Ectodermal cell (in vitro differentiated cells): Measurements from ENCODE around the gene MYO5B.

Experiments used
- H3K27ac ChIP-seq: 2 replicates; pipeline ENCODE4 v1.7.0; 2013; ENCODE audit warnings: mild to moderate bottlenecking, low read depth, low read length; ENCODE audit not compliant: insufficient read depth, poor library complexity, severe bottlenecking
- H3K27me3 ChIP-seq: 2 replicates; pipeline ENCODE4 v1.7.0; 2013; ENCODE audit warnings: mild to moderate bottlenecking, low read length; ENCODE audit not compliant: insufficient read depth, control insufficient read depth, poor library complexity, severe bottlenecking
- H3K36me3 ChIP-seq: one replicate; pipeline ENCODE4 v1.7.0; 2013; ENCODE audit warnings: low read length; ENCODE audit not compliant: control insufficient read depth, insufficient read depth
- H3K4me1 ChIP-seq: one replicate; pipeline ENCODE4 v1.7.0; 2013; ENCODE audit warnings: low read length; ENCODE audit not compliant: control insufficient read depth, insufficient read depth
- H3K4me3 ChIP-seq: 2 replicates; pipeline ENCODE4 v1.7.0; 2013; ENCODE audit warnings: low read depth, low read length, control low read depth; ENCODE audit not compliant: insufficient read depth
- H3K9me3 ChIP-seq: 2 replicates; pipeline ENCODE4 v1.7.0; 2013; ENCODE audit warnings: mild to moderate bottlenecking, low read length, moderate library complexity; ENCODE audit not compliant: control insufficient read depth
- WGBS, 2 experiments: methylation state at CpG; one replicate each; pipeline ENCODE4 v1.1.7; 2013; ENCODE audit warnings: missing lambda C conversion rate in 2 of 2; 5-methylcytosine and 5-hydroxymethylcytosine counted together

The MYO5B gene

GRCh38 chr18:49874238-49874637 lies 320.7 kb downstream of the MYO5B start:
- no peak overlapping the region for H3K27ac ChIP-seq
- 98 to 100% methylated on average over 2 of the region's 2 CpGs for WGBS, 2 experiments
- no peaks in the 10 kb centered on the region for H3K4me1 ChIP-seq
- H3K4me3 ChIP-seq: no peak overlapping the region
- no peaks in the 10 kb centered on the region for H3K36me3 ChIP-seq
- no peaks in the 10 kb centered on the region for H3K27me3 ChIP-seq
- no peaks in the 10 kb centered on the region for H3K9me3 ChIP-seq

GRCh38 chr18:49869354-49869753 lies 325.6 kb downstream of the MYO5B start:
- WGBS, 2 experiments: 68 to 72% methylated on average over 6 of the region's 6 CpGs
- Histone ChIP-seq H3K27me3 (no peaks in the 10 kb centered on the region), H3K9me3 (no peaks in the 10 kb centered on the region), H3K36me3 (no peaks in the 10 kb centered on the region), H3K4me3 (no peak overlapping the region), H3K27ac (no peak overlapping the region), H3K4me1 (no peaks in the 10 kb centered on the region)

DNA sequence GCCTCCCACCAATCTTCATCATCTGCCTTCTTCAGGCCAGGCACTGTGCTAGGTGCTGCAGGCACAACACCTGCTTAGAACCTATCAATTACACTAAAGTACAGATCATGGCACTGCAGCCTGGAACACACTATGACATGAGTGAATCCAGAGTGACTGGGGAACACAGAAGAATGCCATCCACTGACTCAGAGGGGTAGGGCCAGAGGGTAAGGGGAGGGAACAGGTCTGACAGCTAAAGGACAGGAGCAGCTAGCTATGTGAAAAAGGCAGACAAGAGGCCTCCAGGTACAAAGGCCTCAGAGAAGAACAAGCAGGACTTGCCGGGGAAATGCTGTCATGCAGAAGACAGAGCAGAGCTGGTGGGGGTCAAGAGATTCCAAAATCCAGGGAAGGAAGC lies 328.3 kb downstream of the MYO5B start:
- H3K27me3 ChIP-seq: no peaks in the 10 kb centered on the region
- H3K4me1 ChIP-seq: no peaks in the 10 kb centered on the region
- 92 to 93% methylated on average over 1 of the region's 1 CpG for WGBS, 2 experiments
- H3K9me3 ChIP-seq: no peaks in the 10 kb centered on the region
- no peaks in the 10 kb centered on the region for H3K36me3 ChIP-seq
- no peak overlapping the region for H3K27ac ChIP-seq
- no peak overlapping the region for H3K4me3 ChIP-seq

GRCh38 chr18:49865401-49865800 lies 329.5 kb downstream of the MYO5B start:
- Histone ChIP-seq H3K4me1 (no peaks in the 10 kb centered on the region), H3K27me3 (no peaks in the 10 kb centered on the region), H3K4me3 (no peak overlapping the region), H3K27ac (no peak overlapping the region), H3K9me3 (no peaks in the 10 kb centered on the region), H3K36me3 (no peaks in the 10 kb centered on the region)
- WGBS, 2 experiments: 89 to 94% methylated on average over 2 of the region's 2 CpGs

GRCh38 chr18:49863769-49864621 lies 331.0 kb downstream of the MYO5B start:
- Histone ChIP-seq H3K4me3 (no peak overlapping the region), H3K27me3 (no peaks in the 10 kb centered on the region), H3K9me3 (no peaks in the 10 kb centered on the region), H3K27ac (no peak overlapping the region), H3K4me1 (no peaks in the 10 kb centered on the region), H3K36me3 (no peaks in the 10 kb centered on the region)
- WGBS, 2 experiments: 92 to 94% methylated on average over 26 of the region's 26 CpGs

DNA sequence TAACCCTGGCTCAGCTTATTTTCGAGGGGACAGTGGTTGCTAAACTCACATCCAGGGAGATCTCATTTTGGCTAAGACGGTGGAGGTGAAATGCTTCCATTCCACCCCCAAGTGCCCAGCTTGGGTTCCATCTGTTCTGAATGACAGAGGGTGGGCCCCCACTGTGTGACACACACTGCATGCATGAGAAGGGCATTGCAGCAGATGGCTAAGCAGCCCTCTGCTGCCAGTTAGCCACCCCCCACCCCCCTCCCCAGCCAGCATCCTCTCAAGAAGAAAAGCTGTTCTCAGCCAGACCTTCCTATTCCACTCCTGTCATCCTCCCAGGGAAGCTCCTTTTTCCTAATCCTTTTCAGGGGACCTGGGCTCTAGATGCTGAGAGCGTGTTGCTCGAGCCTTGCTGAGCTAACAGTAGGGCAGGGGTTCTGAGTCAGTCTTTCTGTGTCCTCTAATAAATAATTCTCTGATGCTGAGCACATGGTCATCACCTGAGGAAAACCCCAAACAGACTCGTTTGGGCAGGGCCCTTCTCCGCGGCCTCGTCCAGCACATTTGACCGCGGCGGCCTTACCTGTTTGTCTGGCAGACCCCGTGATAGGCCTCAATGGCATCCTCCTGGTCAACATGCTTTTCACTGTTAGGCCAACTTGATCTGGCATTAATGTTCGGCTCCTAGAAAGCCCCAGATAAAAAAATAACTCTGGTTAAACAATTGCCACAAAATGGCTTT lies 332.1 kb downstream of the MYO5B start:
- H3K27ac ChIP-seq: no peak overlapping the region
- 79 to 82% methylated on average over 13 of the region's 13 CpGs for WGBS, 2 experiments
- H3K36me3 ChIP-seq: no peaks in the 10 kb centered on the region
- no peaks in the 10 kb centered on the region for H3K4me1 ChIP-seq
- H3K4me3 ChIP-seq: no peak overlapping the region
- no peaks in the 10 kb centered on the region for H3K27me3 ChIP-seq
- no peaks in the 10 kb centered on the region for H3K9me3 ChIP-seq

DNA sequence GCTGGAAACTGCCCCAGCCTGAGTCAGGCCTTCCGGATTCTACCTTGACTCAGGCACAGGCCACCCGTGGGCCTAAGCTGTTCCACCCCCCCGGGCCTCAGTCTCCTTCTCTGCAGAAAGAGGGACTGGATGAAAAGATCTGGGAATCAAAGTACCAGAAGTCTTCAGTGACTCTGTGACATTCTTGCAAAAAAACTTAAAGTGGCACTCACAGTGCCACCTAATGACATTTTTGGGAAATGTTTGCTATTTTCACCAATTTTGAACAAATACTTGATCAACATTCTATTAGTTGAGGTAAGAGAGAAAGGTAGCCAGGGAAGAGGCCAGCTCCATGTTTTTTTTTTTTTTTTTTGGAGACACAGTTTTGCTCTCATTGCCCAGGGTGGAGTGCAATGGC lies 333.3 kb downstream of the MYO5B start:
- Histone ChIP-seq H3K4me3 (no peak overlapping the region), H3K4me1 (no peaks in the 10 kb centered on the region), H3K36me3 (no peaks in the 10 kb centered on the region), H3K9me3 (no peaks in the 10 kb centered on the region), H3K27me3 (no peaks in the 10 kb centered on the region), H3K27ac (no peak overlapping the region)
- 44 to 56% methylated on average over 3 of the region's 3 CpGs for WGBS, 2 experiments

DNA sequence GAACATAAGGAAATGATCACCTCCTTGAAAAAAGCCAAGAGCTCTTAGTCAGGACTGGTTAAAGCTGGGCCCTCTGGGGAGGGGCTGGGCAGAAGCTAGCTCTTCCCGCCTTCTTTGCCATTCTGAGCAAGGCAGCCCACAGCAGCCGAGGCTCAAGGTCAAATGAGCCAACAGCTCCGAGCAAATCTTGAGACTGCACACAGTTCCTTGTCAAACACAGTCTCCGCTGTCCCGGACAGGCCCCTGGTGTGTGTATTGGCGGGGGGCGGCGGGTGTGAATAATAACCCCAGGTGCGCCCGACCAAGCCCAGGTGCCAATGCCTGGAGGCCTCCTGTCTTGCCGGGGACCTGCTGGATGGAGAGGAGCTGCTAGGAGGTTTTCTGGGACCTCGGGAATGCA lies 335.2 kb downstream of the MYO5B start:
- Histone ChIP-seq H3K36me3 (no peaks in the 10 kb centered on the region), H3K27me3 (no peaks in the 10 kb centered on the region), H3K4me1 (no peaks in the 10 kb centered on the region), H3K4me3 (no peak overlapping the region), H3K27ac (no peak overlapping the region), H3K9me3 (no peaks in the 10 kb centered on the region)
- 87 to 89% methylated on average over 12 of the region's 12 CpGs for WGBS, 2 experiments

- 73 to 80% methylated on average over 6 of the region's 6 CpGs for WGBS, 2 experiments
- Histone ChIP-seq H3K27ac (no peak overlapping the region), H3K4me3 (no peak overlapping the region), H3K9me3 (no peaks in the 10 kb centered on the region), H3K36me3 (no peaks in the 10 kb centered on the region), H3K27me3 (no peaks in the 10 kb centered on the region), H3K4me1 (no peaks in the 10 kb centered on the region)
These were observed 336.0 kb downstream of the MYO5B start for GRCh38 chr18:49859021-49859359.

- Histone ChIP-seq H3K27me3 (no peaks in the 10 kb centered on the region), H3K27ac (no peak overlapping the region), H3K36me3 (no peaks in the 10 kb centered on the region), H3K4me1 (no peaks in the 10 kb centered on the region), H3K9me3 (no peaks in the 10 kb centered on the region), H3K4me3 (no peak overlapping the region)
- WGBS, 2 experiments: 57 to 64% methylated on average over 10 to 11 of the region's 11 CpGs
These were observed 336.5 kb downstream of the MYO5B start for GRCh38 chr18:49858309-49859020.
